Sciatic nerve (tissue), 2 donors: ENCODE measurements around the gene CERS4. TPM values are rescaled to one million over a fixed set of nuclear protein-coding genes. Genes with fewer than 3 reads are reported as not detected.
"Not testable (repeated sequence)": the region's sequence is repeated elsewhere in the genome, so short reads cannot be mapped to it uniquely, and the experiment has no call there.

Source experiments
- ATAC-seq: fragments of 200-7000 bp; cut with Tn5 transposase; one replicate; pipeline ENCODE4 v1.9.1; 2020; ENCODE audit warnings: mild to moderate bottlenecking, moderate library complexity
- DNase-seq: peaks from one replicate; pipeline ENCODE4 v3.0.0-alpha.2; 2020; ENCODE audit warnings: low spot score
- intact Hi-C: fragments of 100-400 bp; cut with DNase I; formaldehyde crosslinking; loops from one replicate; pipeline ENCODE4 v1.14.2; 2022
- total RNA-seq: library from RNA; stranded (reverse); fragmentation: NEBNext Ultra II Directional; extraction: Animal tissue kit (Norgen Biotek cat#: 25700); gene quantifications from one replicate; pipeline ENCODE4 v1.2.1, GENCODE V29; 2021
- donor health status: DM: no; HTN: no; CAD: no.
- donor health status: DM: no; HTN: no; CAD: no.

CERS4 gene
- total RNA-seq, 1 donor from 2014 or later: 66.9 TPM

DNA sequence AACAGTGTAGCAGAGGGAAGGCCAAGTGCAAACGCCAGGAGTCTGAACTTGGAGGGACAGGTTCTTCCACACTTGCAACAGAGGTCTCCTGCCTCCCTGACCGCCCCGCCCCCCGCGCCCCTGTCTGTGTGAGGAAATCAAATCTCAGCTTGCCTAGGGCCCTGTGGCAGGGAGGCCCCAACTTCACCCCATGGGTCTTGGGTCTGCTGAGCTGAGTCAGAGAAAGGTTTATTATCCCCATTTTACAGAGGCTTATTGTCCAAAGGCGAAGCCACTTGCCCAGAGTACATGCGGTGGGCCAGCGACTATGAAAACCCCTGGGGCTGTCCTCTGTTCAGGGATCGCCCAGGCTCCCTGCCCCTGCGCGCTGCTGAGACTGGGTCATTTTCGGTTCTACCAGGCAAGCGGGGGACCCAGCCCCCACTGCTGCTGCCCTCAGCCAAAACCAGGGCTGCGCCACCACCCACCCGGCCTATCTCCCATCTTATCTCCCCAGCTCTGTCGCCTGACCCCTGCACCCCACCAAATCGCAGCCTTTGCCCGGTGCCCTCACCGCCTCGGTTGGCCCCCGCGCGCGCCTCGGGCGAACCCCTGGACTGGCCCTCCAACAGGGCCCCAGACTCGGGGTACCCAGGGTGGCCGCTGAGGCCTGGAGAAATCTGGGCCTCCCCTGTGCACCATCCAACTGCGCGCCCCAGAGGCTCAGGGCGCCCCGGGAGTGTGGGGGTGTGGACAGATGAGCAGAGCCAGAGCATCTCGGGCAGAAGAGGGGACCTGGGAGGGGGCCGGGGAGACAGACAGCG, 850 bp upstream of the CERS4 start:
- intact Hi-C loops: no loop called here
- no peak for DNase-seq
- ATAC-seq: peak; percentile 27

DNA sequence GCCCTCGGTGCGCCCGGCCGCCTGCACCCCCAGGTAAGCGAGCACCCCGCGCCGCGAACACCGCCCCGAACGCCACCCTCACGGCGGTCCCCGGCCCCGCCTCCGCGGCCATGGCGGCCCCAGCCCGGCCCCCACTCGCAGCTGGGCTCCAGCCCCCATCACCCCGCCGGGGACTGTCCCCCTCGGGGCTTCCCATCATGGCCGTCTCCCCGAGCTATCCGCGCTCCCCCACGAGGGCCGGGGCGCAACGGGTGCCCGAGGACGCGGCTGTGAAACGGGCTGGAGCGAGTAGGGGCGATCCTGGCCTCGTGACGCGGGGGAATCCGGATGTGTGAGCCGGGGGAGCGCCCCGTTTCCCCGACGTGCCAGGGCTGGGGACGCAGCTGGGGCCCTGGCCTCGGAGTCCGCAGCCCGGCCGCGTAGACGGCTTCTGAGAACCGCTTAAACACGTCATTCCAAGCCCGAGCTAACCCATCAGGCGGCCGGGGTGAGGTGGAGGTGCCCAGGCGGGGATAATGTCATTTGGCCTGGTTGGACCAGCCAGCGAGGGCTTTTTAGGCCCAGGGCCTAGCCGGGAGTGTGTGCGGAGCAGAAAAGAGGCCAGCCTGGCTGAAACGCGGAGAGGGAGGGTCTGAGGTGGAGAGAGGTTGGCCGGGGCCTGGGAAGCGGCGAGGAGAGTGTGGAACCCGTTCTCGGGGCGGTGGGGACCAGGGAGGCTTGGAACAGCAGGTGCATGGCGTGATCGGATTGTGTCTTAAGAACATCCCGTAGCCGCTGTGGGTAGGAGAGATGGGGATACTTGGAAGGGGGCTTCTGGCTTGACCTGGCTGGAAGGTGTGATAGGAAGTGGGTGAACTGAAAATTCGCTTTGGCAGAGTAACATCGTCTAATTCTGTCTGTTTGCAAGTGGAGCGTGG, 550 bp downstream of the CERS4 start:
- intact Hi-C loops: no loop called here
- ATAC-seq: peak; percentile 34
- DNase-seq: peak; percentile 61

DNA sequence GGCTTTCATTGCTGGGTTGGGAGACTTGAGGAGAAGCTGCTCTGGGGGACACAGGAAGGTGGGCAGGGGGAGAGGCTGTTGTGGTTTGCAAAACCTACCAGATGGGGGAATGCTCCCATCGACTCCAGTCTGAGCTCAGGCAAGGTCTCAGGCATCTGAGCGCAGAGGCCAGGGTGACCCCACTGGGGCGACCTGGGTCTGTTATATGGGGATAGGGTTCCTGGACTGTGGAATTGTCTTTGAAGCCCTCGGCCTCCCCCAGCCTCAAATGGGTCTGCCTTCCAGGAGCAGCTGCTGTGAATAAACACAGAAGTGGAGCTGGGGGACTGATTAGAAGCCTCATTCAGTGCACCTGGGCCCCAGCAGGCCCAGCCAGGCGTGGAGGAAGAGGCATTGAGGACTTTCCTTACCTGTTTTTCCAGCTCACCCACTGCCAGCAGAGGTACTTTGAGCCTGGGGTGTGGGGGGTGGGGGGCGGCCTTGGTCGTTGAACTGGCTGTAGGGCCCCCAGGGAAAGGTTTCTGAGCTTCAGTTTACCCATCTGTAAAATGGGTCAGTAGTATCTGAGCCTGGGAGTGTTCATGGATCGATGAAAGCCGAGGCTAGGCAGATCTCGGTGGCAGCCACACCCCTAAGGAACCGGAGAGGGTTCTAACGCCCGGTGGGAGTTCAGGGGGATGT, 1.4 kb downstream of the CERS4 start:
- intact Hi-C loops: no loop called here
- DNase-seq (no peak), ATAC-seq (no peak)

DNA sequence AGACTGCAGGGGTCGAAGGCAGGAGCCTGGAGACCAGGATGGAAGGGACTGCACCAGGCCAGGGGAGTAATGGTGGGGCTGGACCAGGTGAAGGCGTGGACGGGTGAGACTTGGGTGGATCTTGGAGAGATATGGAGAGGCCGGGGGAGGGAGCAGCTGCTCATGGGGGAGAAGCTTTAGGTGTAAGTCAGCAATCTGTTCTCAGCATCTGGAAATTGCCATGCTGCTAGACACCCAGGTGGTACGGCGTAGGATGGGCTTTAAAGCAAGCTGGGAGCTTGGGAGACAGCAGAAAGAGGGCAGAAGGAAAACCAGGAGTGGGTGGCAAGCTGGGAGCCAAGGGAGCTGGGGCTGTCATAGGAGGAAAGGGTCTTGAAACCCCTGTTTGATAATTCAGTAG, 3.0 kb downstream of the CERS4 start:
- no peak for ATAC-seq
- intact Hi-C loops: no loop called here
- no peak for DNase-seq

DNA sequence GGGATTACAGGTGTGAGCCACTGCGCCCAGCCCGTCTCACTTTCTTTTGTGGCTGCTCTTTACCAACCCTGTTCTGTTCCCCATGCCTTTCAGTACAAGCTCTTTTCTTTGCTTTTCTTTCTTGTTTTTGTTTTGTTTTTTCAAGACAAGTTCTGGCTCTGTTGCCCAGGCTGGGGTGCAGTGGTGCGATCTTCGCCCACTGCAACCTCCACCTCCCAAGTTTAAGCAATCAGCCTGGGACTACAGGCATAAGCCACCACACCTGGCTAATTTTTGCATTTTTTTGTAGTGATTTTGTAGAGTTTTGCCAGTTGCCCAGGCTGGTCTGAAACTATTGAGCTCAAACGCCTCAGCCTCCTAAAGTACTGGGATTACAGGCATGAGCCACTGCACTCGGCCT, 3.7 kb downstream of the CERS4 start:
- intact Hi-C loops: no loop called here
- ATAC-seq (no peak), DNase-seq (no peak)

DNA sequence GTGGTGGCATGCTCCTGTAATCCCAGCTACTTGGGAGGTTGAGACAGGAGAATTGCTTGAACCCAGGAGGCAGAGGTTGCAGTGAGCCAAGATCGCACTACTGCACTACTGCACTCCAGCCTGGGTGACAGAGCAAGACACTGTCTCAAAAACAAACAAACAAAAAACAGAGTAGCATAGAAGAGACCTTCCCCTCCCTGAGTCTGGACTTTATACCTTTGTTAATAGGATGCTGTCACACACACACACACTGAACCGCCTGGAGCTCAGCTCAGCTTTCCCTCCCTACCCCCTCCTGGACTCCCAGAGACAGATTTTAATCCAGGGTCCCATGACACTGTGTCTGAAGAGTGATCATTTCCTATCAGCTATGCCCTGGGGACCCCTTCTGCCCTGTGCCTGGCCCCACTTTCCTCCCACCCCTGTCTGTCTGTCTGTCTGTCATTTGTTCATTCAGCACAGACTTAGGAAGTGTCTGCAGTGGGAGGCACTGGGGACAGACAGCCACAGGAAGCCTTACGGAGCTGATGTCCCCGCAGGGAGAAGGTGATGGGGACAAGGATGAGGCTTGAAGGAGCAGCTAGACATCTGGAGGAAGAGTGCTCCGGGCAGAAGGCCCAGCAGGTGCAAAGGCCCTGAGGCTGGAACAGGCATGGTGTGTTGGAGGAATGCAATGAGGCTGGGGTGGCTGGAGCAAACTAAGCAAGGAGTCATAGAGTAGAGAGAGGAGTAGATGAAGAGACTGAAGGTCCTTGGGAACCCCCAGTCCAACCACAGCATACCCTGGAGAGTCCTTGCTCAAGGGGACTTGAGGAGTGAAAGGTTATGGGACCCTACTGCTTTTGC, 4.9 kb downstream of the CERS4 start:
- intact Hi-C loops: no loop called here
- no peak for ATAC-seq
- no peak for DNase-seq

DNA sequence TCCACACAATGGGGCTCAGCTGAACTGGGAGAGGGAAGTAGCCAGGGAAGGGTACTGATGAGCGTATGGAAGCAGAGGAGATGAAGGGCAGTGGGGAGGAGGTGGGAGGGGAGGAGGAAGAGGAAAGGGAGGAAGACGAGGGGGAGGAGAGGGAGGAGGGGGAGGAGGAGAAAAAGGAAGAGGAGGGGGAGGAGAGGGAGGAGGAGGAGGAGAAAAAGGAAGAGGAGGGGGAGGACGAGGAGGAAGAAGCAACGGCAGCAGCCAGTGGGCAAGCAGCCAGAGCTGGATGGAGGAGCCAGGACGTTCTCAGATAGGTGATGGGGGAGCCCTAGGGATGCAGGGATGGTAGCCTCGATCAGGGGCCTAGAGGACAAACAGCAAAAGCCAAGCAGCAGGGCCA, 5.6 kb downstream of the CERS4 start:
- DNase-seq (no peak), ATAC-seq (no peak)
- intact Hi-C loops: no loop called here

DNA sequence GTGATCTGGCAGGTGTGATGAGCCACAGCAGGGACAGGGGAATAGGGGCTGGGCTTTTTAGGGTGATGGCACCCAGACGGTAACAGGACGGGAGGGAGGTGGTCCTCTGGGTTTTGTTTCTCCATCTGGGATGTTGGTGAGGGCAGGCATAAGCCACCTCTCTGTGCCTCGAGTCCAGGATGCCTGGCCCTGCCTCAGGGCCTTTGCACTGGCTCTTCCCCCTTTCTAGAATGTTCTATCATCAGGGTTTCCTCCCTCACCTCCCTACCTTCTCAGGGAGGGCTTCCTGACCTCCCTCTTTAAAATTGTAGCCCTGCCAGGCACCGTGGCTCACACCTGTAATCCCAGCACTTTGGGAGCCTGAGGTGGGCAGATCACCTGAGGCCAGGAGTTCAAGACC, 6.6 kb downstream of the CERS4 start:
- intact Hi-C loops: no loop called here
- no peak for DNase-seq
- no peak for ATAC-seq

DNA sequence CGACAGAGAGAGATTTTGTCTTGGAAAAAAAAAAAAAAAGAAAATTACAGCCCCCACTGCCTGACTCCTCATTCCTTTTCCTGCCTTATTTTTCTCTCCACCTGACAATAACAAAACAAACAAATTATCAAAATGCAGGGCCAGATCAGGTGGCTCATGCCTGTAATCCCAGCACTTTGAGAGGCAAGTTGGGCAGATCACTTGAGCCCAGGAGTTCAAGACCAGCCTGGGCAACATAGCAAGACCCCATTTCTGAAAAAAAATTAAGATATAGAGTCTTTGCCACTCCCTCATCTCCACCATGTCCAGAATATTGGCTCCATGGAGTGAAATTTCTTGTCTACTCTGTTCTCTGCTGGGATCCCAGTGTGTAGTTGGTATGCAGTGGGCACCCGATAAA, 7.2 kb downstream of the CERS4 start:
- intact Hi-C loops: no loop called here
- ATAC-seq: no peak
- no peak for DNase-seq

DNA sequence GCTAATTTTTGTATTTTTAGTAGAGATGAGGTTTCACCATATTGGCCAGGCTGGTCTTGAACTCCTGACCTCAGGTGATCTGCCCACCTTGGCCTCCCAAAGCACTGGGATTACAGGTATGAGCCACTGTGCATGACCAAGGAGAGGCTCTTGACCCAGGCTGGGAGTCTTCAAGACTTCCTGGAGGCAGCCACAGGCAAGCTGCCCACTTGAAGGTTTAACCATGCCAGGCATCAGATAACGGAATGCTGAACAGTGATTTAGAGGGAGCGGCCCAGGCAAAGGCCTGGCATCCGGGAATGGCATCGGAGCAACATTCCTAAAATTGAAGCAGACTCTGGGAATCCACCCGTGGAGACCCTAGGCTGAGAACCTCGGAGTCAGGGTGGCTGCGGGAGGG, 9.0 kb downstream of the CERS4 start:
- intact Hi-C loops, DNase-seq, ATAC-seq: not testable (repeated sequence)

DNA sequence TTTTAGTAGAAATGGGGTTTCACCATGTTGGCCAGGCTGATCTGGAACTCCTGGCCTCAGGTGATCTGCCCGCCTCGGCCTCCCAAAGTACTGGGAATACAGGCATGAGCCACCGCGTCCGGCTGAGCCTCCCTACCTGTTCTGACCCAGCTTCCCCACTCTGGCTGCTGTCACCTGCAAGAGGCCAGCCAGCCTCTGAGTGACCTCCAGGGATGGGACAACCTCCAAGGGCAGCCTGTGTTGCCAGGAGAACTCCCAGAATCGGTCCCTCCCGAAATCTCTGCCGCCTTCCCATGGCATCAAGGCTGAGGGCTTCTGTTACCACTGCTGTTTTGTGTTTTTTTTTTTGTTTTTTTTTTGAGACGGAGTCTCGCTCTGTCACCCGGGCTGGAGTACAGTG, 11.3 kb downstream of the CERS4 start:
- intact Hi-C loops: no loop called here
- no peak for ATAC-seq
- DNase-seq: no peak

DNA sequence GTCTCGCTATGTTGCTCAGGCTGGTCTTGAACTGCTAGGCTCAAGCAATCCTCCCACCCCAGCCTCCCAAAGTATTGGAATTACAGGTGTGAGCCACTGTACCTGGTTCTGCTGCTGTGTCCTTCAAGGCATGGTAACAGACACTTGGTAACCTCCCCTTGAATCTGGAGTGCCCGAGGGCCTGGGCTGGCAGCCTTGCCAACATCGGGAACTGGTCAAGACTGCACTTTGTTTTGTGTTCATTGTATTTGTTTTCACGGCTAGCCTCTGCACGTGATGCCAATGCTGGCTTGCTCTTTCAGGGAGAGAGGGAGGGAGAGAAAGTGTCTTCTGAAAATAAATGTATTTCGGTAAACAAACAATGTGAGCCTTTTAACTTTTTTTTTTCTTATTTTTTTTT, 12.0 kb downstream of the CERS4 start:
- ATAC-seq (peak; percentile 54), DNase-seq (no peak)
- intact Hi-C loops: no loop called here

DNA sequence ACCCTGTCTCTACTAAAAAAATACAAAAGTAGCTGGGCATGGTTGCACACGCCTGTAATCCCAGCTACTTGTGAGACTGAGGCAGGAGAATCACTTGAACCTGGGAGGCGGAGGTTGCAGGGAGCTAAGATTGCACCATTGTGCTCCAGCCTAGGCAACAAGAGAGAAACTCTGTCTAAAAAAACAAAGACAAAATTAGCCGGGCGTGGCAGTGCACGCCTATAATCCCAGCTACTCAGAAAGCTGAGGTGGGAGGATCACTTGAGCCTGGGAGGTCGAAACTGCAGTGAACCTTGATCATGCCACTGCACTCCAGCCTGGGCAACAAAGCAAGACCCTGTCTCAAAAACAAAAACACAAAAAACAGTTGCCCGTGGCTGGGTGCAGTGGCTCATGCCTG, 14.3 kb downstream of the CERS4 start:
- DNase-seq, ATAC-seq, intact Hi-C loops: not testable (repeated sequence)

DNA sequence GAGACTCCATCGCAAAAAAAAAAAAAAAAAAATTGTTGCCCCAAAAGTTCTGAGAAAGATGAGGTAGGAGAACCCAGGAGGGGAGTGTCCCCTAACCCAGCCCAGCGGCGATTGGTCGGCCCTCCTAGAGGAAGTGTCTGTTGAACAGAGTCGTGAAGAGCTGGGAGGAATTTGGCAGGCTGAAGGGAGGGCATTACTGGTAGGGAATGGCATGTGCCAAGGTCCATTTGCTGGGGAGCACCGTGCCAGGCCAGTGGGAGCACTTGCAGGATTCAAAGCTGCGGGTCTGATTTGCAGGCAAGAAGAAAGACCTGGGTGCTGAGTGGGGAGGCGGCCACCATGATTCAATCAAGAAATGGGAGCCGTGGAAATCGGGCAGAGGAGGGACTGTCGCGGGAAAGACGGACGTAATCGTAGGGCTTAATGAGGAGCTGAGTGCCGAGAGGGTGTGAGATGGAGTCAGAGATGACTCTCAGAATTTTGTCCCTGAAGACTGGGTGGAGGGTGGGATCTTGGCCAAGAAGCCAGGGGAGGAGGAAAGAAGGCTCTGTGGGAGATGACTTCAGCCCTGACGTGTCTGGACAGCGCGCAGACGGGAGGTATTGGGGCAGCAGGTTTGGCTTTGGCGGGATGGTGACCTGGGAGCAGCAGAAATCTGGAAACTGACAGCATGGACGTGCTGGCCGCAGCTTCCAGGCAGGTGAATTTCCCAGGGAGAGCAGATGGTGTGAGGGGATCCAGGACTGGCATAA, 15.4 kb downstream of the CERS4 start:
- intact Hi-C loops: no loop called here
- DNase-seq (peak; percentile 63), ATAC-seq (peak; percentile 59)

DNA sequence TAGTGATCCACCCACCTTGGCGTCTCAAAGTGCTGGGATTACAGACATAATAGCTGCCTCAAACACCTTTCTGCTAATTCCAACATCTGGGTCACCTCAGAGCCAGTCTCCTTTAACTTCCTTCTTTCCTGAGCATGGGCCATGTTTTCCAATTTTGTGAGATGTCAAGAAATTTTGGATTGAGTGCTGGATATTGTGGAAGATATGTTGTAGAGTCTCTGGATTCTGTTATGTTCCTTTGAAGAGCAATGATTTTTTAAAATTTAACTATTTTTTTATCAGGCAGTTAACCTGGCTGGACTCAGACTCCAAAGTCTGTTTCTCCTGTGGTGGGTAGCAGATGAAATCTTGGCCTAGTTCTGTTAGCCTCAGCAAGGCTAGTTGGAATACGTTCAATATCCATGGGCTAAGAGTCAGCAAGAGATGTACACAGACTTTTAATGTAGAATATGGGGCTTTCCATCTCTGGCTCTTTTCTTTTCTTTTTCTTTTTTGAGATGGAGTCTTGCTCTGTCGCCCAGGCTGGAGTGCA, 22.0 kb downstream of the CERS4 start:
- DNase-seq (no peak), ATAC-seq (no peak)
- intact Hi-C loops: no loop called here

DNA sequence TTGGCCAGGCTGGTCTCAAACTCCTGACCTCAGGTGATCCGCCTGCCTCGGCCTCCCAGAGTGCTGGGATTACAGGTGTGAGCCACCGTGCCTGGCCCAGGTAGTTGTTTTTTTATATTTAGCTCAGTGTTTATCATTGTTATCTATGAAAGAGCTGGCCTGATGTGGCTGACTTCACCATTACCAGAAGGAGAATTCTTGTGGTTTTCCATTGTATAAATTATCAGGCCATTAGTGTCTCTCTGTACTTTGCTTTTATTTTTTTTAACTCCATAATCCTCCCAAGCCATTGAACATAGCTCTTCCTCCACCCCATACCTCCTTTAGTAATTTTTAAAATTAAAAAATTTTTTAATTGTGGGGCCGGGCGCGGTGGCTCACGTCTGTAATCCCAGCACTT, 24.2 kb downstream of the CERS4 start:
- DNase-seq: no peak
- intact Hi-C loops: no loop called here
- ATAC-seq: no peak

DNA sequence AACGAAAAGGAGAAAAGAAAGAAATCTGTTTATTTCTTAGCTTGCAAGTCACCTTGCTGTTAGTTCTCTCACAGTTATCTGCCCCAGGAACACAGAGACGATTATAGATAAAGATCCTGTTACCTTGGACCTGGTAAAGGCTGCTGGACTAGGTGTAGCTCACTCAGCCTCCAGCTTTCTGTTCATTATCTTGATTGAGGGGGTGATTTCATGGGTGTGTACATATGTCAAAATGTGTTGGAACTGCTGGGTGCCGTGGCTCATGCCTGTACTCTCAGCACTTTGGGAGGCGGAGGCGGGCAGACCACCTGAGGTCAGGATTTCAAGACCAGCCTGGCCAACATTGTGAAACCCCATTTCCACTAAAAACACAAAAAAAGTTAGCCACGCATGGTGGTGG, 27.9 kb downstream of the CERS4 start:
- intact Hi-C loops: no loop called here
- ATAC-seq: no peak

DNA sequence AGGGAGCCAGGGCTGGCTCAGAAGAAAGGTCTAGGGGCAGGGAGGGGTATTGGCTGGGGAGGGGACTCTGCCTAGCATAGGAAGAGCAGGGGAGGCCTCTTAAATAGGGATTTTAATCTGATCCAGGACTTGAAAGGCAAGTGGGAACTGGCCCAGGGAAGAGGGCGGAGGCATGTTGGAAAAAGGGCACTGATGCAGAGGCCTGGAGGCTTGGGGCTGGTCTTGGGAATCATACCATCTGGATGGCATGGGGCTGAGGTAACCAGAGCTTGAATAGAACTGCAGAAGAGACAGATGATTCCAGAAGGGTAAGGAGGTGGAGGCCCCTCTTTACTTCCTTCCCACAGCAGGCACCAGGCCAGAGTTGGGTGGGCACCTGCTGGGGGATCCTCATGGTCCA, 29.1 kb downstream of the CERS4 start:
- ATAC-seq (no peak), DNase-seq (no peak)
- intact Hi-C loops: no loop called here

More for the DNA sequence above, 27.9 kb downstream of the CERS4 start:
- DNase-seq: no peak
